ENCODE measurements around the gene CALML3. TPM values are rescaled to one million over a fixed set of nuclear protein-coding genes. Genes with fewer than 3 reads are reported as not detected.

CALML3 gene
- total and polyA plus RNA-seq, 2 of the 8 experiments (the other 6 are each of a cell fraction or from before 2014, with no cell fraction given), result not detected

GRCh38 chr10:5567477-5567876, 42.7 kb downstream of the CALML3 start:
- CTCF ChIA-PET (ENCODE audit: partially characterized antibody), result interaction anchor here (1.2 to 1.3 kb wide), 3 partner anchors 10 to 17 kb away, joined by 3 to 4 read pairs (median 3); no protein-coding TSS in a partner anchor
- no peak for FAIRE-seq
- TF ChIP-seq SP4 (IDR thresholded peaks at IDR 0.05; ENCODE audit: low read length), result no peak
- no peak for TF ChIP-seq ATF2 (IDR thresholded peaks at IDR 0.05; ENCODE audit: low read length)
- TF ChIP-seq POLR2A (IDR thresholded peaks at IDR 0.05; ENCODE audit: control extremely low read depth in 1 of 2, low read depth in 2 of 2, low read length in 2 of 2), result no peak
- TF ChIP-seq NRF1 (IDR thresholded peaks at IDR 0.05; ENCODE audit: low read depth, low read length), result no peak
- TF ChIP-seq BCL11A (IDR thresholded peaks at IDR 0.05; ENCODE audit: low read depth in 2 of 2, low read length in 2 of 2), result no peak
- TF ChIP-seq ASH2L (IDR thresholded peaks at IDR 0.05; ENCODE audit: low read length), result no peak
- TF ChIP-seq CBX5 (IDR thresholded peaks at IDR 0.05; ENCODE audit: low read depth, low read length), result no peak

More at GRCh38 chr10:5567477-5567876, 42.7 kb downstream of the CALML3 start:
- Histone ChIP-seq H3K56ac (replicated peaks; ENCODE audit: insufficient read length, low read depth, low read length) (no peak overlapping the region), H3K18ac (ENCODE audit: extremely low read depth, low read length) (no peak overlapping the region), H4K8ac (ENCODE audit: extremely low read depth, insufficient read depth, low read length) (no peak overlapping the region), H3K4ac (replicated peaks; ENCODE audit: insufficient read length, low read depth, low read length) (no peak overlapping the region), H4K5ac (ENCODE audit: insufficient read length, low read depth, low read length) (no peak overlapping the region), H3K27ac (ENCODE audit: low read depth, low read length) (no peak overlapping the region), H3K14ac (ENCODE audit: insufficient read length) (no peak overlapping the region), H2BK15ac (ENCODE audit: low read length) (no peak overlapping the region), H3K23ac (ENCODE audit: insufficient read length) (no peak overlapping the region), H2BK5ac (ENCODE audit: low read depth, low read length) (no peak overlapping the region), H3K23me2 (ENCODE audit: low read depth, low read length) (peaks cover 4% of the 10 kb centered on the region; the same call in 1 of the 2 replicates), H2AFZ (ENCODE audit: low read length) (no peak overlapping the region), H2BK120ac (replicated peaks; ENCODE audit: low read depth, low read length) (no peak overlapping the region), H3K79me1 (ENCODE audit: low read depth, low read length) (no peaks in the 10 kb centered on the region), H3K4me1 (replicated peaks in 1 of 4; ENCODE audit: control insufficient read depth in 3 of 4, insufficient read depth in 4 of 4, low read length in 3 of 4) (no peaks in the 10 kb centered on the region), H2AK5ac (ENCODE audit: low read depth, low read length) (no peak overlapping the region), H3K79me2 (ENCODE audit: control insufficient read depth in 1 of 2, insufficient read depth in 2 of 2, low read length in 2 of 2) (no peaks in the 10 kb centered on the region), H2BK12ac (ENCODE audit: low read depth, low read length) (no peak overlapping the region), H3K4me2 (ENCODE audit: insufficient read depth in 1 of 2, low read depth in 2 of 2, low read length in 2 of 2) (no peak overlapping the region), H3K4me3 (ENCODE audit: extremely low read depth in 1 of 4, insufficient read depth in 2 of 4, low read depth in 3 of 4, low read length in 4 of 4) (no peak overlapping the region), H4K91ac (replicated peaks; ENCODE audit: insufficient read length, low read length) (no peak overlapping the region), H3K36me3 (ENCODE audit: control insufficient read depth in 2 of 4, insufficient read depth in 4 of 4, low read length in 3 of 4) (no peaks in the 10 kb centered on the region), H3K27me3 (replicated peaks in 1 of 4; ENCODE audit: control insufficient read depth in 3 of 4, extremely low read depth in 1 of 4, insufficient read depth in 3 of 4, low read length in 3 of 4) (no peaks in the 10 kb centered on the region), H2BK20ac (ENCODE audit: low read length) (no peak overlapping the region), H4K20me1 (replicated peaks in 1 of 2; ENCODE audit: control insufficient read depth in 1 of 2, insufficient read depth in 2 of 2, low read length in 2 of 2) (no peaks in the 10 kb centered on the region), H3K9ac (replicated peaks in 1 of 4; ENCODE audit: extremely low read depth in 1 of 4, low read depth in 3 of 4, low read length in 3 of 4) (no peak overlapping the region), H3K9me3 (ENCODE audit: insufficient read depth in 2 of 2, low read depth in 1 of 2, low read length in 1 of 2) (no peaks in the 10 kb centered on the region)
- WGBS, 2 experiments (ENCODE audit: extremely low coverage in 1 of 2, insufficient coverage in 1 of 2, insufficient read length in 1 of 2, insufficient replicate concordance in 2 of 2, low coverage in 1 of 2, low lambda C conversion rate in 2 of 2, missing lambda C conversion rate in 1 of 2), result 85% methylated on average over 2 of the region's 2 CpGs; no CpG with 5 or more reads in 1 of the 2 experiments
- no peak for DNase-seq (ENCODE audit: low read depth in 1 of 2, low spot score in 2 of 2)
- POLR2A ChIA-PET (ENCODE audit: partially characterized antibody), result no interaction called here

Measured in H1 (cell line).